ENCODE results near the gene NUTM2B.
"Not testable (repeated sequence)": the region's sequence is repeated elsewhere in the genome, so short reads cannot be mapped to it uniquely, and the experiment has no call there.

DNA sequence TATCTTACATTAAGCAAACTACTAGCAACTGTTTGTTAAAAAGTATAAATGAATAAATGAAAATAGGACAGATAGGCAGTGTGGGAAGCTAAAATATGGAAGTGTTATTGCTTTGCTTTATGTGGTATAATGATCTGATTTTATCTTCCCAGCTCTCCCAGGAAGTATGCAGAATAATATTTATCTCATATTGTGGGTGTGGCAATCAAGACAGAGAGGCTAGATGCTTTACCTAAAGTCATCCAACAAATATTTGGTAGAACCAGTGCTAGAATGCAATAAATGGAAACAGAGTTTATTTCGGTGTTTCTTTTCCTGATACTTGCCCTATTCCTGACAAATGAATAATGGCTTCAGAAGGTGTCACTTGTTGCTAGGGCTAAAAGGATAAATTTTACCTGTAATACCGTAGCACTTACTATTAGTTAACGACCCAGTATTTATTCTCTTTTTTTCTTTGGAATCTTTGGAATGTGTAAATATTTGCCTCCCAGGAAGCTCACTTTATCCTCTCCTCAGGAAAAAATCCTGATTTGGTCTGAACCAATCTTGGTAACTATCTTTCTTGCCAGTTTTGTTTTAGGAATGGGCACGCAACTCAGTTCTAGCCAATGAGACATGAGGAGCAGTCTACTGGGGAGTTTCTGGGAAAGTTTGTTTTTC lies 14.0 kb downstream of the NUTM2B start:
- not testable (repeated sequence) for TF ChIP-seq CTCF, EP300, POLR2A, POLR2AphosphoS5 (IDR thresholded peaks at IDR 0.05)
